Stimulated activated CD8-positive, alpha-beta memory T cell treated with anti-CD3 and anti-CD28 coated beads, Interleukin-12 subunit alpha, Interleukin-12 subunit beta, amount 100 ng/mL, for 1 hour (primary cell): ENCODE data around the gene TRIM61.
"Not testable (repeated sequence)": the region's sequence is repeated elsewhere in the genome, so short reads cannot be mapped to it uniquely, and the experiment has no call there.

ENCODE experiments used
- DNase-seq: peaks from one replicate; pipeline ENCODE4 v3.0.0-alpha.2; 2020; ENCODE audit warnings: low read depth

Gene TRIM61

GRCh38 chr4:164977243-164978164, at the start of gene TRIM61:
Gene TRIM61, minus strand, starts transcription at chr4:164977657. Its CDS starts 7,655 bp downstream, at chr4:164970002.
- DNase-seq = no peak

GRCh38 chr4:165025782-165026181, 48.3 kb upstream of the TRIM61 start:
- not testable (repeated sequence) for DNase-seq

GRCh38 chr4:165019995-165020394, 42.5 kb upstream of the TRIM61 start:
- DNase-seq = not testable (repeated sequence)

- DNase-seq = no peak
Measured at GRCh38 chr4:165016971-165017370, 39.5 kb upstream of the TRIM61 start.

GRCh38 chr4:165013691-165014090, 36.2 kb upstream of the TRIM61 start:
- DNase-seq = no peak

GRCh38 chr4:165011403-165011802, 33.9 kb upstream of the TRIM61 start:
- no peak for DNase-seq

- DNase-seq = no peak
Measured at GRCh38 chr4:165010991-165011390, 33.5 kb upstream of the TRIM61 start.

GRCh38 chr4:165010487-165010886, 33.0 kb upstream of the TRIM61 start:
- DNase-seq = no peak

GRCh38 chr4:165009493-165010227, 32.2 kb upstream of the TRIM61 start:
- DNase-seq = no peak

GRCh38 chr4:165006886-165007285, 29.4 kb upstream of the TRIM61 start:
- DNase-seq = no peak

GRCh38 chr4:165006456-165006855, 29.0 kb upstream of the TRIM61 start:
- DNase-seq = no peak

- no peak for DNase-seq
Measured at GRCh38 chr4:165005352-165005925, 28.0 kb upstream of the TRIM61 start.

GRCh38 chr4:165001957-165002356, 24.5 kb upstream of the TRIM61 start:
- DNase-seq = not testable (repeated sequence)

- DNase-seq = not testable (repeated sequence)
Measured at GRCh38 chr4:164998526-164999080, 21.1 kb upstream of the TRIM61 start.

- no peak for DNase-seq
Measured at GRCh38 chr4:164997941-164998340, 20.5 kb upstream of the TRIM61 start.

- DNase-seq = no peak
Measured at GRCh38 chr4:164997324-164997723, 19.9 kb upstream of the TRIM61 start.

GRCh38 chr4:164996123-164996522, 18.7 kb upstream of the TRIM61 start:
- DNase-seq = not testable (repeated sequence)

GRCh38 chr4:164990786-164991185, 13.3 kb upstream of the TRIM61 start:
- not testable (repeated sequence) for DNase-seq

- no peak for DNase-seq
Measured at GRCh38 chr4:164989471-164989870, 12.0 kb upstream of the TRIM61 start.

- not testable (repeated sequence) for DNase-seq
Measured at GRCh38 chr4:164971929-164972328, 5.5 kb downstream of the TRIM61 start.

GRCh38 chr4:164959896-164960295, 17.6 kb downstream of the TRIM61 start:
- DNase-seq = no peak

GRCh38 chr4:164959421-164959820, 18.0 kb downstream of the TRIM61 start:
- DNase-seq = not testable (repeated sequence)
